Cerebellar nuclear complex (tissue), 1 donor: ENCODE results near the gene COPS8.
A peak's percentile ranks its signal among the peaks of the same experiment; 100 is the strongest.

Experiments used
- DNase-seq, 2 experiments: peaks; one replicate each; lab custom pipeline; 2025; lab: John Stamatoyannopoulos, UW

The COPS8 gene

DNA sequence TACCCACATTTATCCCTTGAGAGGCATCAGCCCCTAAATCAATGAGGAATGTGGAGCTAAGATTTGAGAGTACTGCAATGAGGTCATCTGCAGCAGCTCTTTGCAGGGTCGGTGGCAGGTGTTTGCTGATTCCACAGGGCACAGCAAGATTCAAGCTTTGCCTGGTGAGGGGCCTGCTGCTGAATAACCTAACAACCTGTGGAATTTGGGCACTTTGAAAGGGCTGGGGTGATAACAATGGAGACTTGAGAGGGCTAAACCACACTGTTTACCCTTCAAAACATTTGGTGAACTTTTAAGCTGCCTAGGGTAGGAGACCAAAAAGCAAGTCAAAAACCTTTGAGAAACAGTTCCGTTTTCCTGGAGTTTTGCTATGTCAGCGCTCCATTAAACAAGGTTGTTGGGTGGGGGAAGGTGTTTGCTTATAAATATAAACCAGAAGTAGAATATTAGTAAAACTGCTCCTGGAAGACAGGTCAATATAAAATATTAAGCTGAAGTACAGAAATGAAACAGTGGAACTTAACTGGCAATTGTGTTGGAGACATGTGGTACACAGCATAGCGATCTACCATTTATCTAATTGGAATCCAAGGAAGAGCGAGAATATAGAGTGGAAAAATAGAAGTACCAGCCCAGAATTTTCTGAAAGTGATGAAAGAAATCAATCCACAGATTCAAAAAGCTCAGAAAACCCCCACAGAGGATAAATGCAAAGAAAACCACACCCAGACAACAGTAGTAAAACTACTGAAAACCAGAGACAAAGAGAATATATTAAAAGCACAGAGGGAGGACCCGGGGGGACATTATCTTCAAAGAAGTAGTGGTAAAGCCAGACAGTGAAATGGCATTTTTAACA is 15.7 kb downstream of the COPS8 start:
- no peak for DNase-seq

DNA sequence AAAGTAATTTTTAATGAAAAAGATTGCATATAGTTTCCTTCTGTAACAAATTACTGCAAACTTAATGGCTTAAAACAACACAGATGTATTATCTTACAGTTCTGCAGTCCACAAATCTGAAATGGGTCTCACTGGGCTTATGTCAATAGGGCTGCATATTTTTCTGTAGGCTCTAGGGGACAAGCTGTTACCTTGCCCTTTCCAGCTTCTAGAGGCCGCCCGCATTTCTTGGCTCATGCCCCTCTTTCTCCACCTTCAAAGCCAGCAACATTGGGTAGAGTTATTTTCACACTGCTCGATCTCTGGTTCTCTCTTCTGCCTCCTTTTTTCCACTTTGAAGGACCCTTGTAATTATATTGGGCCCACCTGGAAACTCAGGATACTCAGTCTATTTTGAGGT is 16.7 kb downstream of the COPS8 start:
- no peak for DNase-seq

DNA sequence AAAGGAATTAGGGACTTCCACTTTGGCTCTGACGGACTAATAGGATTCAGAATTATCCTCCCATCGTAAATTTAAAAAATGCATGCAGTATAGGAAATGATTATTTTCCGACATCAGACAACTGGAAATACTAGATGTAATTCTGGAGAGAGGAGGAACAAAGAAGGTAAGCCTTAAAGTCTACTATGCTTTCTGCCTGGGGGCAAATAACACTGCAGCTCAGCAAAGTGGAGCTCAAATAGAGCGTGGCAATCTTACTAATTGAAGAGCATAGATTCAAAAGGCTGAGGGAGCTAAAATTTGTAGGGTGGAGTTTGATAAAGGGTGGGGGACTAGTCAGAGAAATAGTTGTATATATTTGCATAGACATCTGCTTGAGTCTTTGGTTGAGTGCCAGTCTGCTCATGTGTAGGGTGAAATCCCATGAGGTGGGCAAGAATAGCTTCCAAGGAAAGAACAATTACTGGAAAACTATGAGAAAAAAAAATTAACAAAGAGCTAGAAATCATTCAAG is 23.8 kb downstream of the COPS8 start:
- DNase-seq, result no peak

DNA sequence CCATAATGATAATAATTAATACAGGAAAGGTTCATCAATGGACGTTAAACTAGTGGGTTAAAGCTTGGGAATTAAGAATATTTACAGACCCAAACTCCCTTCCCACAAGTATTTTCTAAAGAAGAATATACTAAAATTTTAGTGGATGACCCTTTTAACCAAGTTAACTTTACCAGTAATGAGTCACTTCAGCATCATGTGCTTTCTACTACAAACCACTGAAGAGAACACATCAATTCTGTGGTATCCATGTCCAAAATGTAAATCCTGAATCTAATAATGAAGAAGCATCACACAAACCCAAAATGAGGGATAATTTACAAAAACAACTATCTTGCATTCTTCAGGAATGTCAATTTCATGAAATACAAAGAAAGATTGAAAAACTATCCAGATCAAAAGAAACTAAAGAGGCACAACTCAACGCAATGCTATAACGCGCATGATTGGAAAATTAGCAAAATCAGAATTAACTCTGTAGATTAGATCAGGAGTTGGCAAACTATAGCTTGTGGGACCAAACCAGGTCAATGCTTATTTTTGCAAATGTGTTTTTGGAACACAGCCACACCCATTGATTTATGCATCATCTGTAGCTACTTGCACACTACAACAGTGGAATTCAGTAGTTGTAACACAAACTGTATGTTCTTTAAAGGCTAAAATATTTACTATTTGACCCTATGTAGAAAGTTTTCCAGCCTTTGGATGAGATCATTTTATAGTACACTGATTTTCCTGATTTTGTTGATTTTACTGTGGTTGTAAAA is 27.5 kb downstream of the COPS8 start:
- no peak for DNase-seq

DNA sequence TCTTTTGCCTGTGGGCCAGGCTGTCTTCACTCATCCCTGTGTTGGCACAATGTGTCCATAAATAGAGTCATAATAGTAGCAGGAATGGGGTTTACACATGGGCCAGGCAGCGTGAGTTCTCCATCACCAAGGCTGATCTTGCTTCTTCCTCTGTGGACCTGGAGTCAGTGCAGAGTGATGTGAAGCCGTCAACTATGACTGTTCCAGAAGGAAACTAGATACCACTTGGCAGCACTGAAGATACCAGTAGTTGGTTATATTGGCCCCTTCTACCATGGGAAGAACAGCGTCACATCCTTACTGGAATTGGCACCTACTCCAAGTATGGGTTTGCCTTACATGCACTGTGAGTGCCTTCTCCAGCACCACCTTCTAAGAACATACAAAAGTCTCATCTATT is 30.2 kb downstream of the COPS8 start:
- no peak for DNase-seq

DNA sequence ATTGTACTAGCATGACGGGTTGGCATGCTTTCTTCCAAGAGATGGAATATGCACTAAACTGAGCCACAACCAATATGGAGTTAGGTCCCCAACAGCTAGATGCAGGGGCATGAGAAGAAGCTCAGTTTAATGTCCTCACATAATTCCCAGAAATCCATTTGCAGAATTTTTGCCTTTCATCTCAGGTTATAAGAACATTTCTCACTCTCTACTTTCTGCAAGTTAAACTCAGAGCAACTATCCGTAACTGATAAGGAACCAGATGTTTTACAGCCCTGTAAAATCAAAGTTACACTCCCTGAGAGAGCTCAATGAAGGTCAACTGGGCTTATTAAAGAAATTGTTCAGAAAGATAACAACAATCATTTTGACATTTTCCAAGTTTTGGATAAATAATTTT is 30.7 kb downstream of the COPS8 start:
- no peak for DNase-seq

DNA sequence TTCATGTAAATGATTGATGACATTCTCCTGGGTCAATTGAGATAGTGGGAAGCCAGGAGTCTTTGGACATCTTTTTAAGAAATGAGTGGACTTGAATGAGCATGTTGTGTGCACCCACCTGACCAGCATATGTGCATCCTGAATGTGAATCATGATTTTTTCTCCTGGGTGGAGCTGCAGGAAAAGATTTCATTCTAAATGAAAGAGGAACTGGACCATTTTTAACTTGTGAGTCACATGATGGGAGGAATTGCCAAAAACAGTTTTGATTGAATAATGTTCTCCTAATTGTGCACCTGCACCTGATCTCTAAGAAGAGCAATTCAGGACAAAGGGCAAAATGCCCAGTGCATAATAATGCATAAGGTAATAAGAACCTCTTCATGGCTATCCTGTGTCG is 32.3 kb downstream of the COPS8 start:
- no peak for DNase-seq

DNA sequence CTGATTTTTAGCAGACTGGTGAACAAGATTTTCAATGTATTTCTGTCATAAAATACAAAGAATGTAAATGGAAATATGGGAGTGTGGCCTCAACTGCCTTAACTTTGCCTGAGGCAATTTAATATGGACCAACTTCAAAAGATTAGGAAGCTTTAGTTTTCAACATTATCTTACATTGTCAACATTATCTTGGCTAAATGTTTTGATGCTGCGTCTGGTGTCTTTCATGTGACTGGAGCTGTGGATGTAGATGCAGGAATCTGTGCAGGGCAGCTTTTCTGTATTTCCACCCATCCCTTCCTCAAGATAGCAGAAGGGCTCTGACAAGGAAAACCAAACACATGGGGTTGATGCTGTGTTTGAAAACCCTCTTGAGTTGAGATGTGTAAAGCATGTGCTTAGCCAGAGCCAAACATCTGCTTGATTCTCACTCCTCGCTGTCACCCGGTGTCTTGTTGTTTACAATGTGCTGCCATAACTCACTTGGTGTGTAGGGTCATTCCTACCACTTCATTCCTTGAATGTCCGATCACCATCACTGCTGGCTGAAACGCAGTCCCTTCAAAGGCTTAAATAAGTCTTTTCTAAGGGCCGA is 33.0 kb downstream of the COPS8 start:
- no peak for DNase-seq

DNA sequence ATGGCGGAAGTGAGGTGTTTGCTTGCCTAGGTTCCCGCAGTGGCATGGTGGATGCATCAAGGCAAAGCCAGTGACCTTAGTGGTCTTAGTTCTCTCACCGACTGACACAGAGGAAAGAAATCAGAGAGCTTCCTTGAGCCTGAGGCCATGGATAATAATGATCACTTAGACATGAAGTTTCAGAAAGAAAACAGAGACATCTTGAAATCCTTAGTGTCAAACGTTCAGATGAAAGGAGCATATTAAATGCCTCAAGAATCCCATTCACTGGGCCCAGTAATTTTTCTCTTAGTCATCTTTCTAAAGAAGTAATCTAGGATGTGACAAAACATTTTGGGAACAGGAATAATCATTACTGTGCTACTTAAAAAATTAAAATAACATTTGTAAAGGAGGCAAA is 35.2 kb downstream of the COPS8 start:
- no peak for DNase-seq

DNA sequence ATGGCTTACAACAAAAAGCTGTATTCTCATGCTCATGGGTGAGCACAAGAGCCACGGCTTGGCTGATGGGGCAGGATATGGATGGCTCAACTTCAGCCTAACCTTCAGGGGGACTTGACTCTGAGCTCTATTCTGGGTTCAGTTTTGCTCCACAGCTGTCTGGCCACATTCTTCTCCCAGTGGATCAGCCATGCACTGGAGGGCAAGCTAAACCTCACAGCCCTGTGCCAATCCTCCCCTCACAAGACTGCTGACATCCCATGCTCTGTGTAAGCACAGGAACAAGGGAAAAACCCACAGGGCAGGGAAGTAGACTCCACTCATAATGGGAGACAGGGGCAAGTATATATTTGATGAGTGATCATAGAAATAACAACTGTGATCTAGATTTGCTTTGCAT is 35.6 kb downstream of the COPS8 start:
- DNase-seq, result no peak

DNA sequence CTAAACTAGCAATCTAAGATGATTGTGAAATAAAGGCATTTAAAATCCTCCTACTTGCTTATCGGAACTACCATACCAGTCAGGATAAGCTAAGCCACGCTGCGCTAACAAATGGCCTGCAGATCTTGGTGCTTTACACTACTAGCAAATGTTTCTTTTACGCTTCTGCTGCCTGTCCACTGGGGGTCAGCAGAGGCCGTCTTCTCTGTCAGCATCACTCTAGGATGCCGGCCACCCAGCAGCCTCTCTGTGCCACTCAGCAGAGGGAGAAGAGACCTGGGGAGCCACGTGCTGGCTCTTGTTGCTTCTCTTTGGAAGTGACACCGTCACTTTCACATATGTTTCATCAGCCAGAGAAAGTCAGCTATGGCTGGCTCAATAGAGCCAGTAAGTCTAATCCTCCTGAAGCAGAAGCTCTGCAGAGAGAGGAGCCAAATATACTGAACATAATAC is 36.6 kb downstream of the COPS8 start:
- peak in 1 of 2 experiments; percentile 4 for DNase-seq

DNA sequence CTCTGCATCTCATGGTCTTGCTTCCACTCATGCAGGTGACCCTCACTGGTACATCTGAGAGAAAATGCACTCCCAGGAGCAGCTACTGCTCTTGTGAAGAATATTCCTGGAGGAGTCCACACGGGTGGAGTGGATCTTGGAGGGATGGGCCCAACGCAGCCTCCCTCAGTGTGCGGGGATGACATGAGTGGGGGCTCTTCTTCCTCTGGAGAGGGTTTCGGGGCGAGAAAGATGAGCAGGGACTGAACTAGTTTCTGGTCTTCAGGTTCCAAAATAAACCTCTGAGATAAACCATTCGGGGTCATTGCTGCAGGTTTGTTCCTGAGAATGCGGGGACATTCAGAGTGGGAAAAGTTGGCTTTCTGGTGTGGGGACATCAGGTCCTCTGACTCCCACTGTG is 39.1 kb downstream of the COPS8 start:
- DNase-seq, result no peak

DNA sequence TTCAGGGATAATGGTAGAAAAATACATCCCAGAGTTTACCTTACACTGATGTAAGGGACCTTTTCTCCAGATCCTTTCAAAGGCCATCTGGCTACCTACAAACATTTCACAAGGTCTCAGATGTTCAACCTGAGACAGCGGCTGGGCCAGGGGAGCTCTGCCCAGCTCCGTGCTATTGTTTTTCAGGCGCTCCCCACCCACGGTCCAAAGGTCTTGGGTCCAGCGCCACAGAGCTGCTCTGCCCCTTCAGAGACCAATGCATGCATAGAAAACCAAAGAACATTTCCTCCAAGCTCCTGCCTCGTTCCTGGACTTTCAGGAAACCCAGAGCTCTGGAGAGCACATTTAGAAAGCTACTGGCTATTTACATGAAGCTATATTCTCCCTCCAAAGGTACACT is 40.3 kb downstream of the COPS8 start:
- no peak for DNase-seq

DNA sequence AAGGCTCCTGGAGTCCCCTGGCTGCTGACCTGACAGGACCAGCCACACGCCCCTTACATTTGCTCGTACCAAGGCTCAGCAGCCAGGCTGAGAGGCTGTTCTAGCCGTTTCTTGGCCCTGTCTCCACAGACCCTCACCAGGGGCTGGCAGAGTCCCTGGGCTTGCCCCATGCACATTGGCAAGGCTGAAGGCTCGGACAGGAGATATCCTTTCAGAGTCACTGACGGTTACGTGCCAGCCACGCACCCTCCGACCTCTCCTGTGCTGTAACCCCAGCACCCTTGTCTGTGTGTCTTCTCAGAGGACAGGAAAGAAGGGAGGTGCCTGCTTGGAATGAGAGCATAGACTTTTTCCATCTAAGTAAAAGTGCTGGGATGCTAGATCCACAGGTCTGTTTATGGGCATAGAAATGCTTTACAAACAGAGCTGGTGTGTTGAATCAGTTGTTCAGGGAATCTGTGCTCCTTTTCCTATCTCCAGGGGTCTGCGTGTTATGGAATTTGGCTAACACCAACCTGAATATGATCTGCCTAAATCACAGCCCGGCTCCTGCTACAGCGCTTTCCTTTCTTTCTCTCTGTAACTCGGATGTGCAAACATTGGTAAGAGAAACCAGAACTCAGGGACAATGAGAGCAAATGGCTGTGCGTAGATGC is 41.0 kb downstream of the COPS8 start:
- no peak for DNase-seq

DNA sequence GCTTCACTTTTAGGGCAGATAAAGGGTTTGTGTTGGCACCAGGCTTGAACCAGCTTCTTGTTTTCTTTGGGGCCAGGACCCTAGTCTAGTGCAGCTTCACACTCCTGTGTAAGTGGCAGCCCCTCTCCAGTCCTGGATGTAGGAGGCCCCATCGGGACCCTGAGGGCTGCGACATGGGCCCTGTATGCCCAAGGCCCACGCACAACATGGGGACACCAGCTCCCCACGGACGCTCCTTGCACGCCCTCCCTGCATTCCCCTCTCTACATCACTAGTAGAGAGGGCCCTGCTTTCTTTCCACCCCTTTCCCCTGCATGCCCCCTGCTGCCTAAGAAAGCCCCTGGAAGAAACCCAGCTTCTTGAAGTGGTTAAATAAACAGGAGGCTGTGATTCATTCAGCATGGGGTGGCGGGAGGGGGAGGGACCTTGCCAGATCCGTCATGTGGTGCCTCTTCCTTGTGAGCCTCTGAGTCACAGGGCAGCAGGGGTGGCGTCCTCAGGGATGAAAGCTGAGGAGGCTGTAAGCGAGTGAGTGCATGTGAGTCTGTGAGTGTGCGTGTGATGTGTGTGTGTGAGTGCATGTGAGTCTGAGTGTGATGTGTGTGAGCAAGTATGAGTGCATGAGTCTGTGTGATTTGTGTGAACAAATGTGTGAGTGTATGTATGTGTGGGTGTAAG is 42.5 kb downstream of the COPS8 start:
- no peak for DNase-seq

DNA sequence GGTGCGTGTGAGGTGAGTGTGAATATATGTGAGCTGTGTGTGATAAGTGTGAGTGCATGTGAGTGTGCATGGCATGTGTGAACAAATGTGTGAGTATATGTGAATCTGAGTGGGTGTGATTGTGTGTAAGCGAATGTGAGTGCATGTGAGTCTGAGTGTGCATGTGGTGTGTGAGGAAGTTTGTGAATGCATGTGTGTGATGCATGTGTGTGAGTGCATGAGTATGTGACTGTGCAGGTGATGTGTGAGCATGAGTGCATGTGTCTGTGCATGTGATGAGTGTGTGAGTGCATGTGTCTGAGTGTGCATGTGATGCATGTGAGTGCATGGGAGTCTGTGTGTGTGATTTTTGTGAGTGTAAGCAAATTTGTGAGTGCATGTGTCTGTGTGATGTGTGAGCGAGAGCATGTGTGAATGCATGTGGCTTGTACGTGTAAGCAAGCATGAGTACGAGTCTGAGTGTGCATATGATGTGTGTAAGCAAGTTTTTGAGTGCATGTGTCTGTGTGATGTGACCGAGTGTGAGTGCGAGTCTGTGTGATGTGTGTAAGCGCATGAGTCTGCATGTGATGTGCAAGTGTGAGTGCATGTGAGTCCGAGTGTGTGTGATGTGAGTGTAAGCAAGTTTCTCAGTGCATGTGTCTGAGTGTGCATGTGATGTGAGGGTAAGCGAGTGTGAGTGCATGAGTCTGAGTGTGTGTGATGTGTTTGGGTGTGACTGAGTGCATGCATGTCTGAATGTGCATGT is 43.3 kb downstream of the COPS8 start:
- no peak for DNase-seq

DNA sequence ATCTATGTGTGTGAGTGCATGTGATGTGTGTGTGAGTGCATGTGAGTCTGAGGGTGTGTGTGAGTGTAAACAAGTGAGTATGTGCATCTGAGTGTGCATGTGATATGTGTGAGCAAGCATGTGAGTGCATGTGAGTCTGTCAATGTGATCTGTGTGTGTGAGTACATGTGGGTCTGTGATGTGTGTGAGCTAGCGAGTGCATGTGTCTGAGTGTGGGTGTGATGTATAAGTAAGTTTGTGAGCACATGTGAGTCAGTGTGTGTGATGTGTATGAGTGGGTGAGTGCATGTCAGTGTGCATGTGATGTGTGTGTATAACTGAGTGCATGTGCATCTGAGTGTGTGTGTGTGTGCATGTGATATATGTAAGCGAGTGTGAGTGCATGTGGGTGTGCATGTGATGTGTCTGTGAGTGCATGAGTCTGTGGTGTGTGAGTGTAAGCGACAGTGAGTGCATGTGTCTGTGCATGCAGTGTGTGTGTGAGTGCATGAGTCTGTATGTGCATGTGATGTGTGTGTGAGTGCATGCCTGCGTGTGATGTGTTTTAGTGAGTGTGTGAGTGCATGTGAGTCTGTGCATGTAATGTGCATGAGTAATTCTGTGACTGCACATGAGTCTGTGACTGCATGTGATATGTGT is 44.1 kb downstream of the COPS8 start:
- DNase-seq, result no peak

DNA sequence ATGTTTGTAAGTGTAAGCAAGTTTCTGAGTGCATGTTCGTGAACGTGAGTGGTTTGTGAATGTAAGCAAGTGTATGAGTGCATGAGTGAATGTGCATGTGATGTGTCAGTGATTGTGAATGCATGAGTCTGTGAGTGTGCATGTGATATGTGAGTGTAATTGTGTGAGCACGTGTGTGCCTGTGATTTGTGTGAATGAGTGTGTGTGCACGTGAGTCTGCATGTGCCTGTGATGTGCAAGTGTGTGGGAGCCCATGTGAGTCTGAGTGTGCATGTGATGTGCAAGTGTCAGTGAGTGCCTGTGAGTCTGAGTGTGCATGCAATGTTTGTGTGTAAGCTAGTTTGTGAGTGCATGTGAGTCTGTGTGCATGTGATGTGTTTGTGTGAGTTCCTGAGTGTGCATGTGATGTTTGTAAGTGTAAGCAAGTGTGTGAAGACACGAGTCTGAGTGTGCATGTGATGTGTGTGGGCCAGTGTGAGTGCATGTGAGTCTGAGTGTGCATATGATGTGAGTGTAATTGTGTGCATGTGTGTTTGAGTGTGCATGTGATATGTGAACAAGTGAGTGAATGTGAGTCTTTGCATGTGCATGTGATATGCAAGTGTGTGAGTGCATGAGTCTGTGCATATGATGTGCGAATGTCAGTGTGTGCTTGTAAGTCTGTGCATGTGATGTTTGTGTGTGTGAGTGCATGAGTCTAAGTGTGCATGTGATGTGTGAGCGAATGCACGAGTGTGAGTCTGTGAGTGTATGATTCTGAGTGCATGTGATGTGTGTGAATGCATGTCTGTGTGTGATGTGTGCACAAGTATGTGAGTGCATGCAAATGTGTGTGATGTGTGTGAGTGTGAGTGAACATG is 45.1 kb downstream of the COPS8 start:
- no peak for DNase-seq

DNA sequence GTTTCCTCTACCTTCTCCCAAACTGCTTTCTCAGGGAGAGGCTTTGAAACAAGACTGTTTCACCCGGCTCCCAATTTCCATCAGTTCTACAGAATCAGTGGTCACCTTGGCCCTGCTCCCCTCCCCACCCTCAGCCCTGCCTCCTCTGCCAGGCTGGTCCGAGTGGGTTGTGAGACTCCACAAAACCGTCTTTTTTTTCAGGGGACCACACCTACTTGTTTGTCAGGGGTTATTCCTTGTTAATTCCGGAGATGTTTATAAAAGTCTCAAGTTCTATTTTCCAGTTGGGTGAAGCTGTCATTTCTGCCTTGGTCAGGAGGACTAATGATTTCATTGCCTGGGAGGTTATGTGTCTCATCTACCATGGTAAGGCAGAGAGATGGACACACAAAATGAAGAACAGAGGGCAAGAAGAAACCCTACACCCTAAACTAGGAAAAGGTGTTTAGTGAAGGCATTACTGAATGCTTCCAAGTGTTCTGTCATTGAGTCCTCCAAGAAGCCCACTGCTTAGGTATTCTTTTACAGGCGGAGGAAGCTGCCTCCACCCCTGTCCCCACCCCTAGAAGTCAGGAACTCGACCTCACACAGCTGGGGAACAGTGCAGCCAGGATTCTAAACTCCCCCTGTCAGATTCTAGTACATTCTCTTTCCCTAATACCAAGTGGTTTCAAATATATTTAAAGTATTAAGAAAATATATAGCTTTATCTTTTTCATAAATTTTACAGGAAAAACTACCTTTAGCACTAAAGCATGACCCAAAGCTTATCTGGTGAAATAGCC is 46.3 kb downstream of the COPS8 start:
- DNase-seq, result no peak
